Stomach (tissue), 4 donors: ENCODE results near the gene COL5A1.

ENCODE experiments used
- EP300 ChIP-seq: sonication (generic); formaldehyde crosslinking; IDR thresholded peaks from one replicate; pipeline ENCODE4 v1.6.1; 2017; ENCODE audit warnings: antibody characterized with exemption
- POLR2A ChIP-seq, 4 donors: fragments of 450-650 bp; IDR thresholded peaks; one replicate each; pipeline ENCODE4 v1.6.1; 2016; ENCODE audit warnings: antibody characterized with exemption in 4 of 4, control low read depth in 2 of 4, mild to moderate bottlenecking in 1 of 4, moderate library complexity in 1 of 4
- POLR2AphosphoS5 ChIP-seq, 3 donors: sonication (generic); formaldehyde crosslinking; IDR thresholded peaks; one replicate each; pipeline ENCODE4 v1.6.1; 2016; ENCODE audit warnings: antibody characterized with exemption in 3 of 3
- TF ChIP-seq, protein P1 (sequence below), 7 experiments: fragments of 450-650 bp in 4 of 7; fragments of 200-600 bp in 3 of 7; sonication (generic) in 3 of 7; IDR thresholded peaks; one replicate each; pipeline ENCODE4 v1.5.1; 2016 to 2019; ENCODE audit warnings: antibody characterized with exemption in 7 of 7, control low read depth in 2 of 7, mild to moderate bottlenecking in 1 of 7

DNA sequence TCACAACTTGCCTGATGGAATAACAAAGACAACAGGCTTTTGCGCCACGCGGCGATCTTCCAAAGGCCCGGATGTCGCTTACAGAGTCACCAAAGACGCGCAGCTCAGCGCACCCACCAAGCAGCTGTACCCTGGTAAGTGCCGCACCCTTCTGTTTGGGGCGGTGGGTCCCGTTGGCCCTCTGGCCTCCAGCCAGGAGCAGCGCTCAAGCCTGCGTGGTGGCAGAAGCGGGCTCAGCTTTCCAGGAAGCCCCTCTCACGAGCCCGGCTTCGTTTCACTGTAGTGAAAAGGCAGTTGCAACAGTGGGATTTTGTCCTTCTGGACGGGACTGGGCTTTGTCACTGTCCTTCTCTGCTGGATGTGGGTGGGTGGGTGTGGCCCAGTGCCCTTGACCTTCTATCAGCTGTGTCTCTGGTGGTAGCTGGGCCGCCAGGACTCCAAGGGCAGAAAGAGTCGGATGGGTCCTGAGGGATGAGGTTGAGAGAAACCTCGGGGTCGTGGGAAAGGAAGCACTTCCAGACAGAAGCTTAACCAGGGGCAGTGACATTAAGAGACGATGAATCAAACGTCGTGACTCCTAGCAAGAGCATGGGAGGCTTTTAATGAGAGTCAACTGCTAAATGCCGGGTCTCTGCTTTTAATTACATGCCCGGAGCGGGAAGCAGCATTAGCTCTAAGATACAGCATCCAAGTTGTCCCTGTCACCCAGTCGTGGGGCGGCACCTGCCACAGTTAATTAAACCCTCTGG is 49.5 kb downstream of the COL5A1 start:
- TF ChIP-seq POLR2AphosphoS5 (IDR thresholded peaks at IDR 0.05) (no peak), EP300 (no peak), POLR2A (IDR thresholded peaks at IDR 0.05) (no peak)
- TF ChIP-seq, protein P1, sequence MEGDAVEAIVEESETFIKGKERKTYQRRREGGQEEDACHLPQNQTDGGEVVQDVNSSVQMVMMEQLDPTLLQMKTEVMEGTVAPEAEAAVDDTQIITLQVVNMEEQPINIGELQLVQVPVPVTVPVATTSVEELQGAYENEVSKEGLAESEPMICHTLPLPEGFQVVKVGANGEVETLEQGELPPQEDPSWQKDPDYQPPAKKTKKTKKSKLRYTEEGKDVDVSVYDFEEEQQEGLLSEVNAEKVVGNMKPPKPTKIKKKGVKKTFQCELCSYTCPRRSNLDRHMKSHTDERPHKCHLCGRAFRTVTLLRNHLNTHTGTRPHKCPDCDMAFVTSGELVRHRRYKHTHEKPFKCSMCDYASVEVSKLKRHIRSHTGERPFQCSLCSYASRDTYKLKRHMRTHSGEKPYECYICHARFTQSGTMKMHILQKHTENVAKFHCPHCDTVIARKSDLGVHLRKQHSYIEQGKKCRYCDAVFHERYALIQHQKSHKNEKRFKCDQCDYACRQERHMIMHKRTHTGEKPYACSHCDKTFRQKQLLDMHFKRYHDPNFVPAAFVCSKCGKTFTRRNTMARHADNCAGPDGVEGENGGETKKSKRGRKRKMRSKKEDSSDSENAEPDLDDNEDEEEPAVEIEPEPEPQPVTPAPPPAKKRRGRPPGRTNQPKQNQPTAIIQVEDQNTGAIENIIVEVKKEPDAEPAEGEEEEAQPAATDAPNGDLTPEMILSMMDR (IDR thresholded peaks at IDR 0.05) = no peak
